GM12891 (cell line): Measurements from ENCODE around the gene CHERP.
"Not testable (repeated sequence)": the region's sequence is repeated elsewhere in the genome, so short reads cannot be mapped to it uniquely, and the experiment has no call there.

ENCODE experiments used
- DNase-seq: peaks from one replicate; pipeline ENCODE4 v3.0.0; 2011; ENCODE audit warnings: low spot score; ENCODE audit not compliant: insufficient read length
- FAIRE-seq: peaks from 2 replicates; lab custom pipeline; 2011; peaks lifted over from hg19 to GRCh38; lab: Jason Lieb, UNC
- PAX5 ChIP-seq: IDR thresholded peaks from 2 replicates; pipeline ENCODE4 v1.6.1; 2011; ENCODE audit warnings: low read length, moderate library complexity, mild to moderate bottlenecking; ENCODE audit not compliant: insufficient read depth, severe bottlenecking
- POLR2A ChIP-seq: IDR thresholded peaks from 2 replicates; pipeline ENCODE4 v1.6.1; 2011; ENCODE audit warnings: low read depth, low read length, control low read depth
- POLR2AphosphoS5 ChIP-seq: IDR thresholded peaks from 2 replicates; pipeline ENCODE4 v1.6.1; 2011; ENCODE audit warnings: low read depth, low read length, control low read depth
- POU2F2 ChIP-seq: IDR thresholded peaks from 2 replicates; pipeline ENCODE4 v1.6.1; 2011; ENCODE audit warnings: low read depth, mild to moderate bottlenecking, control low read depth, low read length, moderate library complexity
- SPI1 ChIP-seq: IDR thresholded peaks from 2 replicates; pipeline ENCODE4 v1.6.1; 2011; ENCODE audit warnings: low read depth, low read length, control low read depth
- TAF1 ChIP-seq: IDR thresholded peaks from 2 replicates; pipeline ENCODE4 v1.6.1; 2011; ENCODE audit warnings: low read depth, low read length, control low read depth

CHERP gene

DNA sequence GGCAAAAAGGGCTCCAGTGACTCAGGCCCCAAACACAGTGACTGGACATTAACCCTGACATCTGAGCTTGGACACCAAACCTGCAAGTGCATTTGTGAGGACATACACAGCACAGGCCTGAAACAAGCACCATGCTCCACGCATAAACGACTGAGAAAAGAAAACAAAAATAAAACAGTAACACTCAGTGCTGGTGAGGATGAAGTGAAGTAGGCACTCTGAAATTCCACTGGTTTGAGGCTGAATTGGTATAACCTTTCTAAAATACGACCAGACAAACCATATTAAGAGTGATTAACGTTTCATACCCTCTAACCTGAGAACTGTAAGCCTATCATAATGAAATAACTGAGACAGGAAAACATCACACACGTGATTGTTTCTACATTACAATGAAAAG is 24.5 kb upstream of the CHERP start:
- TF ChIP-seq POLR2AphosphoS5, result no peak
- no peak for TF ChIP-seq PAX5
- TF ChIP-seq SPI1, result no peak
- TF ChIP-seq POU2F2, result no peak
- TF ChIP-seq POLR2A, result no peak
- no peak for TF ChIP-seq TAF1
- FAIRE-seq, result no peak

DNA sequence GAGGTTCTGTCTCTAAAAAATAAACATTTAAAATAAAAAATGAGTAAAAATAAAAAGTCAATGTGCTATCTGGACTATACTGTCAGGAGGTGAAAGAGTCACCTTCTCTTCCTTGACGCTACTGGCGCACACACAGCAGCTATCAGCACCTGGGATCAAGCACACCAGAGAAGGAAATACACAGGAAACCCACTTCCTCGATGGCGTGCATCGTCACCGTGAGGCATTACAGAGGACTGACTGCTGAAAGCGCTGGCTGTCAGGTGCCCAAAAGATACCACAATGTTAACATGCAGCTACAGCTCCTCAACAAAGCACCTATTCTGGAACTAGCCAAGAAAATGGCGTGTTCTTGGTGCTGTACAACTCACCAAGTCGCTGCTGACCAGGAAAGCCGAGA is 23.9 kb upstream of the CHERP start:
- FAIRE-seq (no peak), DNase-seq (no peak)
- TF ChIP-seq PAX5 (no peak), POLR2AphosphoS5 (no peak), POU2F2 (no peak), POLR2A (no peak), SPI1 (no peak), TAF1 (no peak)

More for the DNA sequence above, 24.5 kb upstream of the CHERP start:
- DNase-seq, result no peak

DNA sequence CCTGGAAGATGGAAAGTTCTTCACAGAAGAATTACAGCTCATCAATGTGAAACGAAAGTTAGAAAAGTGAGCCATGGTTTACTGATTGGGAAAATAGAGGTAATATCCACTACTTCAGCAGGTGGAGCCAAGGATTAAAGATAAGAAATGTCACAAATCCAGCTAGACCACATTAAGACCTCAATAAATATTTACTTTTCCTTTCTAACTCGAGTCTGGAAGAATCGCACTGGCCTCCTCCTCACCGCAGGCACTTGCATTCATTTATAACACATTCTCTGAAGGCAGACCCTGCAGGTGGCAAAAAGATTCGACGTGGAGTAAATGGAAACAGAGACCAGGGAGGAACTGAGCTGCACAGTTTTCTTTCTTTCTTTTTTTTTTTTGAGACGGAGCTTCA is 22.6 kb upstream of the CHERP start:
- no peak for TF ChIP-seq PAX5
- TF ChIP-seq POLR2AphosphoS5, result no peak
- no peak for TF ChIP-seq POU2F2
- no peak for TF ChIP-seq POLR2A
- TF ChIP-seq SPI1, result no peak
- no peak for TF ChIP-seq TAF1
- FAIRE-seq, result no peak
- DNase-seq, result no peak

DNA sequence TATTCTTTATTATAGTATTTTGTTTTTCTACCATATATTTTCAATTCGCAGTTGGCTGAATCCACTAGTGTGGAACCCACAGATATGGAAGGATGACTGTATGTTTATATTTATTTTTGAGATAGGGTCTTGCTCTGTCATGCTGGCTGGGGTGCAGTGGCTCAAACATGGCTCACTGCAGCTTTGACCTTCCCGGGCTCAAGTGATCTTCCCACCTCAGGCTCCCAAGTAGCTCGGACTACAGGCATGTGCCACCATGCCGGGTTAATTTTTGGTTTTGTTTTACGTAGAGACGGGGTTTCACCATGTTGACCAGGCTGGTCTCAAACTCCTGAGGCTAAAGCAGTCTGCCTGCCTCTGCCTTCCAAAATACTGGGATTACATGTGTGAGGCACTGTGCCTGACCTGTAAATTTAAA is 20.4 kb upstream of the CHERP start:
- TF ChIP-seq POU2F2, result no peak
- no peak for TF ChIP-seq PAX5
- no peak for TF ChIP-seq TAF1
- no peak for TF ChIP-seq SPI1
- TF ChIP-seq POLR2AphosphoS5, result no peak
- no peak for TF ChIP-seq POLR2A
- DNase-seq, result no peak
- no peak for FAIRE-seq

DNA sequence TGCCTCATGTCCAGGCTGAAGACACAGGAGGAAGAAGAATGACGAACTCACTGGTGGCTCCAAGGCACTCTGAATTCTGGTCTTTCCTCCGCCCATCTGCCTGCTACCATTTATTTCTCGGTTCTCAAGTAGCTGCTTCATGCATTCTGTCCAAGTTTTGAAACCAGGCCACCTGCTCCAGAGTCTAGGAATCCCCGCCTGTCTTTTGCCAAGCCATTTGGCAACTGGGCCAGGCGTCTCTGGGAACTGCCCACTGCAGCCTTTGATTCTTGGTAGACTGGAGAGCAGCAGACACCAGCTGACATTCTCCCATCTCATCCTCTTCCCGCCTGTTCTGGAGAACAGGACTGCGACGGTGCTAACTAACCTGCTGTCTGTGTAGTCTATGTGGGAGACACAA is 19.1 kb upstream of the CHERP start:
- no peak for TF ChIP-seq PAX5
- TF ChIP-seq POU2F2, result no peak
- no peak for TF ChIP-seq SPI1
- TF ChIP-seq POLR2A, result no peak
- FAIRE-seq (no peak), DNase-seq (no peak)

DNA sequence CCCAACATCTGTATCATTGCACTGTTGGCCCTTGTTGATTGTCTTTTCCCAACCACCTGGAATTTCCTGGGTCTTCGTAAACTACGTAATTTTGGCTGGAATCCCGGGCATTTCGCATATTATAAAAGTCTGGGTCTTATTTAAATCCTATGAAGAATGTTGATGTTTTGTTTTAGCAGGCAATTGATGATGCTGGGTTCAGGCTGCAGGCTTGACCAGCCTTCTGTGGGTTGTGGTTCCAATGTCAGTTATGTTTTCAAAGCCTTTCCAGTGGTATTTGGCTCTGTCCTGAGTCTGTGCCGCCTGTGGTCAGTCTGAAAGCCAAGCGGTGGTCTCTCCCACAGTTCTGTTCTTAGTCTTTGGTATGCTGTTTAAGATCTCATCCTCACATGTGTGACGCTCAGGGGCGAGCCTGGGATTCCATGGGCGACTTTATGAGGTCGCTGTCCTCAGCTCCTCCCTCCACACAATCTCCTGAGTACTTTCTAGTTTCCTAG is 17.6 kb upstream of the CHERP start:
- no peak for TF ChIP-seq TAF1
- FAIRE-seq (no peak), DNase-seq (no peak)

DNA sequence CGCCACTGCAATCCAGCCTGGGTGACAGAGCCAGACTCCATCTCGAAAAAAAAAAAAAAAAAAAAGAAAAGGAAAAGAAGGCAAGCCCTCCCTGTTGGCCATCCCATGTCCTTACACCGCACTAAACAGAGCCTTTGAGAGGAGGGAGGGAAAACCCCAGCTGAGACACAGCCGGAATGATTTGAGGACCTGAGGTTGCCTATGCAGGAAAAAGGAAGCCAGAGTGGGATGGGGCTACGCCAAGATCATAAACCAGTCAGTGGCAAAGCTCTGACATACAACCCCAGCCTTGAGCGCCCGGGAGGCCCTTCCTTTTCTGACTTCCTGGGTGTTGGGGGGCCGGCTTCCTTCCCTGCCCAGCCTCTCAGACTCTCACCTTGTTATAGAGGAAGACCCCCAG is 12.5 kb upstream of the CHERP start:
- FAIRE-seq (no peak), DNase-seq (no peak)
- TF ChIP-seq POLR2A (no peak), TAF1 (no peak), POLR2AphosphoS5 (no peak), PAX5 (no peak), SPI1 (no peak), POU2F2 (no peak)

DNA sequence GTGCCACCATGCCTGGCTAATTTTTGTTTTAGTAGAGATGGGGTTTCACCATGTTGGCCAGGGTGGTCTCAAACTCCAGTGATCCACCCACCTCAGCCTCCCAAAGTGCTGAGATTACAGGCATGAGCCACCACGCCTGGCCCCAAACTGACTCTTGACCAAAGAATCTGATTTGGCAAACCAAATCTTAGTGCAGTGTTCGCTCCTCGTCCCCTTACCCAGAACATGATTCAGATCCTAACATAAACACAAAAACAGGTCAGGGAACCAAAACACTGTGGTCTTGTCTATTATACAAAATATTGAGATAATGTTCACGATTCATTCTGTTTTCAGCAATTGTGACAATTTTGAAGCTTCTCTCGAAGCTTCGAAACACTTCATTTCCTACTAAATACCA is 9.7 kb upstream of the CHERP start:
- not testable (repeated sequence) for DNase-seq, FAIRE-seq

DNA sequence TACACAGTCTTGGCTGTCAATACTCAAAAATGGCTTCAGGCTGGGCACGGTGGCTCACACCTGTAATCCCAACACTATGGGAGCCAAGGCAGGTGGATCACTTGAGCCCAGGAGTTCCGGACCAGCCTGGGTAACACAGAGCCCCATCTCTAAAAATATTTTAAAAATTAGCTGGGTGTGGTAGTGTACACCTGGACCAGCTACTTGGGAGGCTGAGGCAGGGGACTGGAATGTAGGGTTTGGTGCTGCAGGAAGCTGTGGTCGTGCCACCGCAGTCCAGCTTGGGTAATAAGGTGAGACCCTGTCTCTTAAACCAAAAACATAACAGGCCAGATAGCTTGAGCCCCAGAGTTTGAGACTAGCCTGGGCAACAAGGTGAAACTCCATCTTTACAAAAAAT is 6.7 kb upstream of the CHERP start:
- DNase-seq, result no peak
- FAIRE-seq, result no peak
- no peak for TF ChIP-seq SPI1

DNA sequence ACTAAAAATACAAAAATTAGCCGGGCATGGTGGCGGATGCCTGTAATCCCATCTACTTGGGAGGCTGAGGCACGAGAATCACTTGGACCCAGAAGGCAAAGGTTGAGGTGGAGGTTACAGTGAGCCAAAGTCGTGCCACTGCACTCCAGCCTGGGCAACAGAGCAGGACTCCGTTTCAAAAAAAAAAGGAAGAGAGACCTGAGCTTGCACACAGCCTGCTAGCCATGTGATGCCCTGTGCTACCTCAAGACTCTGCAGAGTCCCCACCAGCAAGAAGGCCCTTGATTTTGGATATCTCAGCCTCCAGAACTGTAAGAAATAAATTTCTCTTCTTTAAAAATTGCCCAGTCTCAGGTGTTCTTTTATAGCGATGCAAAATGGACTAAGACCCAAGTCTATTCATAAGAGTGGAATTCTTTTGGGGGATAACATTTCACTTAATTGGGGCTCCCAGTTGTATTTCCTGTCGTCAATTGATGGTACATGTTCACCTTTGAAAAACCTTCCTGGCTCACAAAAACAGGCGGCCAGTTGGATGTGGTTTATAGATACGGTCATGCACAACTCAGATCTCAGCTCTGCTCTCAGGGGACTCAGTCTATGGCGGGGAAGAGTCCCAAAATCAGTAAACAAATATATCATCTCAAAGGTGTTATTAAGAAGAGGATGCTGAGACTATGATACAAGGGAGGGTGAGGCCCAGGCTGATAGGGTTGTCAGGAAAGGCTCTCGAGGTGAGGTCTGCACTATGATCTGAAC is 2.4 kb upstream of the CHERP start:
- TF ChIP-seq SPI1, result peak; percentile 51
- no peak for TF ChIP-seq POU2F2
- DNase-seq (no peak), FAIRE-seq (no peak)

DNA sequence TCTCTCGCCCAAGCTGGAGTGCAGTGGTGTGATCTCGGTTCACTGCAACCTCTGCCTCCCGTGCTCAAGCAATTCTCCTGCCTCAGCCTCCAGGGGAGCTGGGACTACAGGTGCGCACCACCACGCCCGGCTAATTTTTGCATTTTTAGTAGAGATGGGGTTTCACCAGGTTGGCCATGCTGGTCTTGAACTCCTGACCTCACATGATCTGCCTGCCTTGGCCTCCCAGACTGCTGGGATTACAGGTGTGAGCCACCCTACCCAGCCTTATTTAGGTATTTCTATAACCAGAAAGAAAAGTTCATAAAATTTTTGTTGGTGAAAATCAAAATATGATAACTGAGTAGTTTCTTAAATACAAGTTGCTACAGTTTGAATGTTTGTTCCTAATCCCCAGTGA is 1.5 kb upstream of the CHERP start:
- DNase-seq, FAIRE-seq: not testable (repeated sequence)

DNA sequence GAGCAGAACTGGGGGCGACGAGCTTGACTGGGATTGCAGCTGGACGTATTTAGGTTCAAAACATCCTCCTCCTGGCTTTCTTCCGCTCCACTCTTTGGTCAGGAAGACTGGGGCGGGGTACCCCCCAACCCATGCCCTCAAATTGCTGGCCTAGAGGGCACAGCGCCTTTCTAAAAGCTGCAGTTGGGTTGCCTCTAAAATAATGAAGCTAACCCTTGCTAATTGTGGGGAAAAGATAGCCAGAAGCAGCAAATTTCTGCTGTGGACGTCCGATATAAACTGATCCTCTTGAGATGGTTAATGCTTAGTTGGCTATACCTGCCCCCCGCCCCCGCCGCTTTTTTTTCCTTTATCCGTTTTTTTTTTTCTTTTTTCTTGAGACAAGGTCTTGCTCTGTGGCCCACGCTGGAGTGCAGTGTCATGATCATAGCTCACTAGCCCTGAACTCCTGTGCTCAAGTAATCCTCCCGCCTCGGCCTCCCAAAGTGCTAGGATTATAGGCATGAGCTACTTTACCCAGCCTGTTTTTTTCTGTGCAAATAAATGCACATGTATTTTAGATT is 754 bp upstream of the CHERP start:
- DNase-seq (no peak), FAIRE-seq (no peak)
- TF ChIP-seq SPI1, result no peak
- no peak for TF ChIP-seq POLR2AphosphoS5
- no peak for TF ChIP-seq POU2F2
- TF ChIP-seq PAX5, result no peak
- no peak for TF ChIP-seq POLR2A
- no peak for TF ChIP-seq TAF1
